GM18951 (cell line): ENCODE results near the gene CELA3B.
"Not testable (repeated sequence)": the region's sequence is repeated elsewhere in the genome, so short reads cannot be mapped to it uniquely, and the experiment has no call there.

Experiments used
- POLR2A ChIP-seq: IDR thresholded peaks from 4 replicates; pipeline ENCODE4 v1.6.1; 2011; ENCODE audit warnings: mild to moderate bottlenecking; ENCODE audit not compliant: insufficient read length, insufficient read depth; ENCODE audit errors: extremely low read depth
- in situ Hi-C: fragments of 300-500 bp; cut with MboI; formaldehyde crosslinking; loops from one replicate; pipeline ENCODE4 v1.12.0; 2022; ENCODE audit warnings: low sequenced_read_pairs, mixed read lengths, inconsistent platforms; ENCODE audit not compliant: unreplicated experiment

The CELA3B gene, protein sequence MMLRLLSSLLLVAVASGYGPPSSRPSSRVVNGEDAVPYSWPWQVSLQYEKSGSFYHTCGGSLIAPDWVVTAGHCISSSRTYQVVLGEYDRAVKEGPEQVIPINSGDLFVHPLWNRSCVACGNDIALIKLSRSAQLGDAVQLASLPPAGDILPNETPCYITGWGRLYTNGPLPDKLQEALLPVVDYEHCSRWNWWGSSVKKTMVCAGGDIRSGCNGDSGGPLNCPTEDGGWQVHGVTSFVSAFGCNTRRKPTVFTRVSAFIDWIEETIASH

DNA sequence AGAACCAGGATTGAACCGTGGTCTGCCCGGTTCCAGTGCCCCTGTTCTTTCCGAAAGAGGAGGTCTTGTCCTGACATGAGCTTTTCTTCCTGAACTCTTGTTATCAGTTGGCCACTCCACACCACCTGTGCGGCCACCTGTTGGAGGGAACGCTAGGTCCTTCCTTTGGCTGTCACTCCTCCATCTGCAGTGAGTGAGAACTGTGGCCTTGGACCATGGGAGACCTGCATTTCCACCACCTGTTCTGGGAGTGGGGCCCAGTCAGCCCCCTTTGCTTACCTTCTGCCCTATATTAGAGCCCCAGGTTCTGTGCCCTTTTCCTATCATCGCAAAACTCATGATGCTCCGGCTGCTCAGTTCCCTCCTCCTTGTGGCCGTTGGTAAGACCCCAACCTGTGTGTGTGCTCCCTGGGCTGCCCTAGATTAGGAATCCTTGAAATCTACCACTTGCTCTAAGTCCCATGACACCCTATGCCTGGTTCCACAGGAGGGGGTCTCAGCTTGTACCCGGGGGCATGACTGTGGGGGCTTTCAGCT is at the start of gene CELA3B:
Gene CELA3B, plus strand, starts transcription at position 320 of the 537 bp plus-strand sequence. Its CDS starts 18 bp downstream, at position 338.
- in situ Hi-C loops = not testable (repeated sequence)

DNA sequence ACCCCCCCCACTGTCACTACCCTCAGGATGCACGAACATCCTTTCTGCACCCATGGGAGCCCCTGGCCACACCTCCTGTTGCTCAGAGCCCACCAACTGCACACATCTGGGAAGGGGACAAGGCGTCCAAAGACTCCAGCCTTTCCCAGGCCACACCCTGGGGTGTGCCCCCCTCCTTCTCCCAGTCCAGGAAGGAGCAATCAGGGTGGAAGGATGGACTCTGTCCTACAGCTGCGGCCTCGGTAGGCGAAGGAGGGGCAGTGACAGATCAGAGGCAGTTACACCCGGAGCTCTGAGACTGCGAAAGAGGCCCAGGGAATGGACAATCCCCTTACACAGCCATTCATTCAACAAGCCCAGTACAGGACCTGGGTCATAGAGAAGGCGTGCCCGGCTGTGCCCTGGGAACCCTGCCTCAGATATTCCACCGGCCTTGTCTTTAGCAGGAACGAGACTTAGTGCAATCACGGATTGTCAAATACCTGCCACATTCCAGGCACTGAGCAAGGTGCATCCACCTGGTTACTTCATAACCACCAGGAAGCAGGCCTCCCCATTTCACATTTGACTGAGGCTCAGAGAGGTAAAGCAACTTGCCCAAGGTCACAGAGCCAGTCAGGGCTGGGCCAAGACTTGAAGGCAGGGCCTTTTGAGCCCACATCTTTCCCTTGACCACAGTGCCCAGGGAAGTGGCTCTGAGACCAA is 49.1 kb upstream of the CELA3B start:
- in situ Hi-C loops = no loop called here
- no peak for TF ChIP-seq POLR2A

DNA sequence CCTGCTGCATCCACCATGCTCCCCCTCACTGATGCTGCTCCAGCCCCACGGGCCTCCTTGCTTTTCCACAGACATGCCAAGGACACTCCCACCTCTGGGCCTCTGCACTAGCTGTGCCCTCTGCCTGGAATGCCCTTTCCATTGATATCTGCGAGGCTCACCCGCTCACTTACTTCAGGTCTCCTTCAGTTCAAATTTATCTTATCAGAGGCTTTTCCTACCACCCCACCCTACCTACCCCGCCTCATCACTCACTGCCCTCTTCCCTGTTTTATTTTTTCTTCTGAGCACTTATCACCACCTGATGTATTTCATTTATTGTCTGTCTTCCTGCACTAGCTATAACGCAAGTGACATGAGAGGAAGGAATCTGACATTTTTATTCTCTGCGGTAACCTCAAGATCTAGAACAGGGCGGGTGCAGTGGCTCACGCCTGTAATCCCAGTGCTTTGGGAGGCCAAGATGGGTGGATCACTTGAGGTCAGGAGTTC is 46.7 kb upstream of the CELA3B start:
- in situ Hi-C loops = no loop called here
- no peak for TF ChIP-seq POLR2A

DNA sequence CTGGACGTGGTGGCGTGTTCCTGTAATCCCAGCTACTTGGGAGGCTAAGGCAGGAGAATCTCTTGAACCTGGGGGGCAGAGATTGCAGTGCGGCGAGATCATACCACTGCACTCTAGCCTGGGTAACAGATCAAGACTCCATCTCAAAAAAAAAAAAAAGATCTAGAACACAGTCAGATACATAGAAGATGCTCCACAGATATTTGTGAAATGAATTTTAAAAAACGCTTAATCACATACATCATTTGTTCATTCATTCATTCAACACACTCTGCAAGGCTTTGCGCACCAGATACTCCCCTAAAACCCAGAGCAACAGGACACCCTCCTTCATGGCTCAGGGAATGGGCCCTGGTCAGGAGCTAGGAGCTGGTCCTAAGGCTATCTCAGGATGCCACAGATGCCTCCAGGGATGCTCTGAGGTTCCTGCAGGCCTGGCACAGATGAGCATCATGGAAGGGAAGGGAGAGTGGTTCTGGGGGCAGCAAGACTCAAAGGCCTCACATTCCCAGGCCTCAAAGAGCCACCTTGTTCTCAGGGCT is 46.1 kb upstream of the CELA3B start:
- TF ChIP-seq POLR2A = no peak
- in situ Hi-C loops = no loop called here

DNA sequence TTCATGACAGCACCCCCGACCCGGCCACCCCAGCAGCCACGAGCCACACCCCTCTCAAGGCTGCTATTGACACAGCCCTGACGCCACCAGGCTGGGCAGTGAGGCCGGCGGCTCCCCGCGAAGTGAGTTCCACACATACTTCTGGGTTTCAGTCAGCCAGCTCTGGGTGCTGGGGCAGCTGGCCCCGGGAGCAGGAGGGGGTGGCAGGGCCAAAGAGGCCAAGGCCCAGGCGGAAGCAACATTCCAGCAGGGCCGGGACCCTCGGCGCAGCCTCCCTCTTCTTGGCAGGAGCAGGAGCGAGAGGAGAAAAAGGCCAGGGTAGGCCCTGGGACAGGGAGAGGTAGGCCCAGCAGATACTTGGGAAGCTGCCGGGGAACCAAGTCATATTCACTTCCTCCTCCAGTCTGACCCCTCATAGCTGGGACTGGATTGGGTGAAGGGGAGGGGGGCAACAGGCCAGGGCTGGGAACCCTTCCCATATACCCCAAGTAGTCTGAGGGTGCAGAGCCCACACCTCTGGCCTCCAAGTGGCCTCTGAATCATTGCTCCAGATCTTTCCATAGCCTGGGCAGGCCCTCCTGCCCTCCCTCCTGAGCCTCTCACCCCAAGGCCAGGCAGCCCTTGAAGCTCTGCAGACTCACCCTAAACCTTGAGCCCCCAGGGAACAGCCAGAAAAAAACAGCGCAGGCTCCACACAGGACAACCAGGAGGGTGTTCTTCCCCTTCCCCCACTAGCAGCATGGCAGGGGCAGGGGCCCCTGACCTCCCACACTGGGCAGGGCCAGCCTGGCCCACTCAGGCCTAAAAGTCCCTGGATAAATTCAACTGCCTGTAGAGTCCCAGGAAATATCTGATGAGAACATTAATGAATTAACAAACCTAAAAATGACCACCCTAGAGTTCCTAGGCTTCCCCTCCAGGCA is 45.4 kb upstream of the CELA3B start:
- in situ Hi-C loops = no loop called here
- TF ChIP-seq POLR2A = no peak

DNA sequence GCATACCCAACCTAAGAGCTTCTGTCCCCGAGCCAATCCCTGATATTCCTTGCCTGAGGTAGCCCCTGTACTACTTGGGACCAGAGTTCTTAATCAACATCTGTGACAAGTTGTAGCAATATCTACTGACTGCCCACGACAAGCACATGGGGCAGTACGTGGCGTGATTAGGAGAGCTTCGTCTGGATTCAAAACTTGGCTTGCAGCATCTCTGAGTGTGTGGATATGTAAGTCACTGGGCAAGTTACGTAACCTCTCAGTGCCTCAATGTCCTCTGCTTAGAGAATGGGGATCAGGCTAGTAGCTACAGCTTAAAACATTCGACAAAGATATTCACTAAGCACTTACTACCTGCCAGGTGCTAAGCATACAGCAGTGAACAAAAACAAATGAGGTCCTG is 44.7 kb upstream of the CELA3B start:
- in situ Hi-C loops = no loop called here
- no peak for TF ChIP-seq POLR2A

DNA sequence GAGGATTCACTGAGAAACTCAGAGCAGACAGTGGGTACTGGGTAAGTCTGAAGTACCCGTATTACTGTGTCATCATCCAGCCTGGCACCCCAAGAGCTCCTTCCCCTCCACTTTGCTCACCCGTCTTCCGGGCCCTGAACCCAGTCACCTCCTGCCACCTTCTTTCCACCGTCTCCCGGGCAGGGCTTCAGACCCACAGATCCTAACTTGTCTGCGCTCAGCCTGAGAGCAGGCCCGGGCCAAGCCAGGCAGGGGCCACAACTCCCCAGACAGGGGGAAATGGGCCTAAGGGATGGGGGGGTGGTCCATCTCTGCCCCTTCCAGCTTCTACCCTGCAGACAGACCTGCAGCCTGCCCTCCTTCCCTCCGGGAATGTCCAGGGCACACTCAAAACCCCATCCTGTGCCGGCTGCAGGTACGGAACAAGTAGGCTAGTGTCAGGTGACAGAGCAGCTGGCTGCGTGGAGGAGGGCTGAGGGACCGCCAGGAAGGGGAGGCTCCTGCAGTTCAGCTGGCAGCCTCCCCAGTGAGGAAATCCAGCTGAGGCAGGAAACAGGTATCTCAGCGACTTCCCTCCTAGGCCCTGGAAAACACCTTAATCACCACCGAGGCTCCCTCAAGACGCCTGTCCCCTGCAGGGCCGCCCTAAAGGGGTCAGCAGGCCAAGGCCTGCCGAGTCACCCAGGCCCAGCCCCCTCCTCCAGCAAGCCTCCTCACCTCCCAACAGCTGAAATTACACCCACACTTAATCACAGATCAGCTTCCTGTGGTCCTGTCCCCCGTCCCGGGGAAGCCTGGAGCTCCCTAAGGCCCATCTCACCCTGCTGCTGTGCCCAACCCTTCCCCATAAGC is 43.2 kb upstream of the CELA3B start:
- no peak for TF ChIP-seq POLR2A
- in situ Hi-C loops = no loop called here

DNA sequence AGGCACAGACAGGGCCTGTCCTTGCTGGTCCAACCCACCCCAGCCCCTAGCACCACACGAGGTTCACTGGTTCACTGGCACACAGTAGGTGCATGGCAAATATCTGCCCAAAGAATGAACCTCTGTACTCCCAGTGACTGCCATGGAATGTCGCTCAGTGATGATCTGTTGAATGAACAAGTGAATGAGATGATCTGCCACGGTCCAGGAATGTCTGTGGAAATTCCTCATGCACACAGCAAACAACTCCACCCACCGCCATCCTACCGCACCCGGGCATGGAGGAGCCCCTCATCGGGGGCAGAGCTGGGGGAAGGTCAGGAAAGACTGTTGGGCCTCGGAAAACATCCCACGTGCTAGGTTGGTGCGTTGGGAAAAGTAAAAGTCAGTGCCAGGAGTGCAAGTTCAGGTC is 41.4 kb upstream of the CELA3B start:
- in situ Hi-C loops = no loop called here
- TF ChIP-seq POLR2A = no peak

DNA sequence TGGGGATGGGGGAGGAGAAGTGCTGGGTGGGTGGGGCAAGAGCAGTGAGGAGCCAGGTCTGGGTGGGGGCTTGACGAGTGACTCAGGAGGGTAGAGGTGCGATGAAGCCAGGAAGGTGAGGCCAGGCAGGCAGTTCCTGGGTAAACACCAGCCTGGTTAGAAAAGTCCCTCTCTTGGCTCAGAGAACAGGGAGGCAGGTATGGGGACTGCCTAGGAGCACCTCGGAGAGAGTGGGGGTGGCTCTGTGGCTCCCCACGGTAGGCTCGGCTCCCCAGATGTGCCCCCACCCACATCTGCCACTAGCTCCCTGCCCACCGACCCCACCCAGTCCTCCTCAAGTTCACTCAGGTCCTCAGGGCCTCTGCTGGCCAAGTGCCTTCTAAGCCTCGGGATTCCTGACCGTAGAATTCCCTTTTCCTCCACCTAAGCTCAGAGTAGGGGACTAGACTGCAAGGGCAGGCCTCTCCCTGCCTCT is 40.9 kb upstream of the CELA3B start:
- no peak for TF ChIP-seq POLR2A
- in situ Hi-C loops = no loop called here

DNA sequence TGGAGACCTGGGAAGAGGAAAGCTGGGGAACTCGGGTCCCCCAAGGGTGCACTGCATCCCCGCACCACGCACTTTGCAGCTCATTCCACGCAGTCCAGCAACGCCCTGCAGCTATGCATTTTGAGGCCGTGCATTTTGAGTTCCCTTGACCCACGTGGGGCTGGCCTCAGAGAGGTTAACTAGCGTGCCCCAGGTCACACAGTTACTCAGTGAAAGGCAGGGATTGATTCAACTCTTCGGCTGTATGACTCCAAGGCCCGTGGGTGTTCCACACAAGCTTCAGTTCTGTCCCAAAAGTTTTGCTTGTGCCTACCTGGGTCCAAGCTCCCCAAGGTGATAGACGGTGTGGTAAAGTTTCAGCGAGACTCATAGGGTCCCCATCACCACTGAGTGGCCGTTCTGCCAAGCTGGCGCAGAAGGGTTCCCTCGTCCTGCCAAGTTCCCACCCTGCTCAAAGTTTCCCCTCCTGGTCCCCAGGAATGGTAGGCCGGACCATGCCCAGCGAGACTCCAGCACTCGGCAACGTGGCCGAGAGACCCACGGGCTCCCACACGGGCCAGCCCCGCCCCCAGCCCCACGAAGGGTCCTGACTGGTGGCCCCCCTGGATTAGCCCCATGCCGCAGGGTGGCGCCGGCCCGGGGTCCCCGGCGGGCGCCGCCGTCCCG is 40.3 kb upstream of the CELA3B start:
- no peak for TF ChIP-seq POLR2A
- in situ Hi-C loops = no loop called here

DNA sequence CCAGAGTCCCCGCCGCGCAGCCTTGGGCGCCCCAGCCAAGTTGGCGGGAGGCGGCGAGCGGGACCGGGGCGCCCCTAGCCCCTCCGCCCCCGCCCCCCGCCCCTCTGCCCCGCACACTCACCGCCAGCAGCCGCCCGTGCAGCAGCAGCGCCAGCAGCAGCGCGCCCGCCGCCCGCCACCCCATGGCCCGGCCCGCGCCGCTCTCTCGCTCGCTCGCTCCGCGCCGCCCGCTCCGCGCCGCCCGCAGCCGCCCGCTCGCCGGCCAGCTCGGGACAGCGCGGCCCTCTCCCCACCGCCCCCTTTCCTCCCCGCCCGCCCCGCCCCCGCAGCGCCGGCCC is 39.8 kb upstream of the CELA3B start, which contains the start of gene HSPG2:
Gene HSPG2, minus strand, starts transcription at position 277 of the 338 bp plus-strand sequence. Its CDS starts 93 bp downstream, at position 184.
- no peak for TF ChIP-seq POLR2A
- in situ Hi-C loops = no loop called here
